Activated T-cell treated with anti-CD3 and anti-CD28 coated beads, Interleukin-2, amount 50 U/mL, for 4 hours (primary cell): Measurements from ENCODE around the gene FAM163A. TPM values are rescaled to one million over a fixed set of nuclear protein-coding genes. Genes with fewer than 3 reads are reported as not detected.

Source experiments
- ATAC-seq, 2 donors: fragments of 200-7000 bp; cut with Tn5 transposase; one replicate each; pipeline ENCODE4 v1.10.0; 2021
- DNase-seq: peaks from one replicate; pipeline ENCODE4 v3.0.0-alpha.2; 2020
- H3K27me3 Mint-ChIP-seq: one replicate; pipeline ENCODE4 v1.8.0; 2021; ENCODE audit warnings: low read depth, mixed read lengths
- H3K36me3 Mint-ChIP-seq: one replicate; pipeline ENCODE4 v1.8.0; 2022; ENCODE audit warnings: mixed read lengths; ENCODE audit not compliant: insufficient read depth
- H3K4me1 Mint-ChIP-seq: one replicate; pipeline ENCODE4 v1.8.0; 2021; ENCODE audit warnings: low read depth, mixed read lengths
- H3K4me3 Mint-ChIP-seq: one replicate; pipeline ENCODE4 v1.8.0; 2021; ENCODE audit warnings: mild to moderate bottlenecking, moderate library complexity, mixed read lengths
- H3K9me3 Mint-ChIP-seq: one replicate; pipeline ENCODE4 v1.8.0; 2021; ENCODE audit warnings: mixed read lengths
- total RNA-seq, 3 donors: library from RNA; stranded (reverse); gene quantifications; one replicate each; pipeline ENCODE4 v1.2.1, GENCODE V29; 2021

FAM163A gene
- total RNA-seq, 3 donors from 2014 or later, result not detected

- Mint-ChIP-seq H3K4me3 (no peak overlapping the region), H3K36me3 (no peaks in the 10 kb centered on the region), H3K9me3 (no peaks in the 10 kb centered on the region), H3K4me1 (no peaks in the 10 kb centered on the region), H3K27me3 (peaks cover 9% of the 10 kb centered on the region)
- no peak for DNase-seq
- no peak for ATAC-seq
These were observed 24.9 kb downstream of the FAM163A start for GRCh38 chr1:179767996-179768395.

GRCh38 chr1:179770887-179771502, 27.9 kb downstream of the FAM163A start:
- Mint-ChIP-seq H3K4me3 (no peak overlapping the region), H3K9me3 (no peaks in the 10 kb centered on the region), H3K27me3 (peaks cover 12% of the 10 kb centered on the region), H3K36me3 (no peaks in the 10 kb centered on the region), H3K4me1 (no peaks in the 10 kb centered on the region)
- ATAC-seq (no peak), DNase-seq (no peak)

- no peaks in the 10 kb centered on the region for H3K9me3 Mint-ChIP-seq
- DNase-seq, result no peak
- no peaks in the 10 kb centered on the region for H3K36me3 Mint-ChIP-seq
- peaks cover 12% of the 10 kb centered on the region for H3K27me3 Mint-ChIP-seq
- H3K4me3 Mint-ChIP-seq, result no peak overlapping the region
- H3K4me1 Mint-ChIP-seq, result no peaks in the 10 kb centered on the region
- ATAC-seq, result no peak
These were observed 30.2 kb downstream of the FAM163A start for GRCh38 chr1:179773264-179773663.

- H3K27me3 Mint-ChIP-seq, result peaks cover 12% of the 10 kb centered on the region
- no peaks in the 10 kb centered on the region for H3K4me1 Mint-ChIP-seq
- H3K36me3 Mint-ChIP-seq, result no peaks in the 10 kb centered on the region
- no peak for DNase-seq
- H3K9me3 Mint-ChIP-seq, result no peaks in the 10 kb centered on the region
- no peak overlapping the region for H3K4me3 Mint-ChIP-seq
- no peak for ATAC-seq
These were observed 30.9 kb downstream of the FAM163A start for GRCh38 chr1:179774000-179774399.

- Mint-ChIP-seq H3K4me1 (no peaks in the 10 kb centered on the region), H3K4me3 (no peak overlapping the region), H3K27me3 (peaks cover 12% of the 10 kb centered on the region), H3K9me3 (no peaks in the 10 kb centered on the region), H3K36me3 (no peaks in the 10 kb centered on the region)
- no peak for DNase-seq
- no peak for ATAC-seq
These were observed 31.5 kb downstream of the FAM163A start for GRCh38 chr1:179774566-179774965.

- no peaks in the 10 kb centered on the region for H3K36me3 Mint-ChIP-seq
These were observed 31.9 kb downstream of the FAM163A start for GRCh38 chr1:179775009-179775408.

GRCh38 chr1:179776831-179777230, 33.7 kb downstream of the FAM163A start:
- Mint-ChIP-seq H3K9me3 (no peaks in the 10 kb centered on the region), H3K27me3 (peaks cover 7% of the 10 kb centered on the region), H3K36me3 (no peaks in the 10 kb centered on the region), H3K4me1 (no peaks in the 10 kb centered on the region), H3K4me3 (no peak overlapping the region)
- no peak for ATAC-seq
- no peak for DNase-seq

More at GRCh38 chr1:179775009-179775408, 31.9 kb downstream of the FAM163A start:
- peaks cover 12% of the 10 kb centered on the region for H3K27me3 Mint-ChIP-seq
- H3K4me1 Mint-ChIP-seq, result no peaks in the 10 kb centered on the region
- no peak overlapping the region for H3K4me3 Mint-ChIP-seq
- H3K9me3 Mint-ChIP-seq, result no peaks in the 10 kb centered on the region
- DNase-seq (no peak), ATAC-seq (no peak)

- H3K27me3 Mint-ChIP-seq, result peaks cover 3% of the 10 kb centered on the region
- H3K4me1 Mint-ChIP-seq, result no peaks in the 10 kb centered on the region
- no peaks in the 10 kb centered on the region for H3K36me3 Mint-ChIP-seq
- H3K4me3 Mint-ChIP-seq, result no peak overlapping the region
- DNase-seq (no peak), ATAC-seq (no peak)
- H3K9me3 Mint-ChIP-seq, result no peaks in the 10 kb centered on the region
These were observed 34.6 kb downstream of the FAM163A start for GRCh38 chr1:179777731-179778130.

- Mint-ChIP-seq H3K9me3 (no peaks in the 10 kb centered on the region), H3K4me3 (no peak overlapping the region), H3K36me3 (no peaks in the 10 kb centered on the region), H3K27me3 (peaks cover under 1% of the 10 kb centered on the region), H3K4me1 (no peaks in the 10 kb centered on the region)
- ATAC-seq (no peak), DNase-seq (no peak)
These were observed 36.7 kb downstream of the FAM163A start for GRCh38 chr1:179779645-179780272.

GRCh38 chr1:179781962-179782361, 38.9 kb downstream of the FAM163A start:
- DNase-seq (no peak), ATAC-seq (no peak)
- Mint-ChIP-seq H3K4me1 (no peaks in the 10 kb centered on the region), H3K9me3 (no peaks in the 10 kb centered on the region), H3K27me3 (no peaks in the 10 kb centered on the region), H3K4me3 (no peak overlapping the region), H3K36me3 (no peaks in the 10 kb centered on the region)

- ATAC-seq (no peak), DNase-seq (no peak)
- Mint-ChIP-seq H3K4me3 (no peak overlapping the region), H3K4me1 (no peaks in the 10 kb centered on the region), H3K27me3 (peaks cover 3% of the 10 kb centered on the region), H3K36me3 (no peaks in the 10 kb centered on the region), H3K9me3 (no peaks in the 10 kb centered on the region)
These were observed 41.9 kb downstream of the FAM163A start for GRCh38 chr1:179785031-179785431.

GRCh38 chr1:179785728-179786127, 42.6 kb downstream of the FAM163A start:
- H3K27me3 Mint-ChIP-seq, result peaks cover 3% of the 10 kb centered on the region

GRCh38 chr1:179786815-179787685, 44.0 kb downstream of the FAM163A start:
- ATAC-seq (no peak), DNase-seq (no peak)
- H3K4me1 Mint-ChIP-seq, result no peaks in the 10 kb centered on the region
- no peaks in the 10 kb centered on the region for H3K36me3 Mint-ChIP-seq
- H3K27me3 Mint-ChIP-seq, result peaks cover 3% of the 10 kb centered on the region
- no peaks in the 10 kb centered on the region for H3K9me3 Mint-ChIP-seq
- no peak overlapping the region for H3K4me3 Mint-ChIP-seq

More at GRCh38 chr1:179785728-179786127, 42.6 kb downstream of the FAM163A start:
- Mint-ChIP-seq H3K4me1 (no peaks in the 10 kb centered on the region), H3K36me3 (no peaks in the 10 kb centered on the region), H3K4me3 (no peak overlapping the region), H3K9me3 (no peaks in the 10 kb centered on the region)
- ATAC-seq (no peak), DNase-seq (no peak)

GRCh38 chr1:179788259-179788658, 45.2 kb downstream of the FAM163A start:
- H3K4me3 Mint-ChIP-seq, result no peak overlapping the region
- H3K4me1 Mint-ChIP-seq, result no peaks in the 10 kb centered on the region
- peaks cover 3% of the 10 kb centered on the region for H3K27me3 Mint-ChIP-seq
- ATAC-seq (no peak), DNase-seq (no peak)
- no peaks in the 10 kb centered on the region for H3K36me3 Mint-ChIP-seq
- no peaks in the 10 kb centered on the region for H3K9me3 Mint-ChIP-seq
